Retinal pigment epithelial cell (primary cell): ENCODE measurements around the gene LPP.

Experiments
- DNase-seq: peaks from one replicate; pipeline ENCODE4 v3.0.0-alpha.2; 2010; ENCODE audit warnings: low read depth
- H3K4me3 ChIP-seq: 2 replicates; pipeline ENCODE4 v1.5.1; 2011; ENCODE audit warnings: mild to moderate bottlenecking, low read length, control low read depth, moderate library complexity
- CTCF ChIP-seq: conservative IDR thresholded peaks from 2 replicates; pipeline ENCODE4 v1.5.1; 2011; ENCODE audit warnings: low read depth, low read length, control low read depth, inconsistent platforms

Gene LPP

GRCh38 chr3:188316021-188316722 lies 162.2 kb downstream of the LPP start:
- DNase-seq: no peak
- no peak overlapping the region for H3K4me3 ChIP-seq
- TF ChIP-seq CTCF: no peak

GRCh38 chr3:188316723-188317070 lies 162.7 kb downstream of the LPP start:
- TF ChIP-seq CTCF: no peak

GRCh38 chr3:188319569-188319968 lies 165.6 kb downstream of the LPP start:
- TF ChIP-seq CTCF: no peak
- no peak for DNase-seq
- H3K4me3 ChIP-seq: no peak overlapping the region

More at GRCh38 chr3:188316723-188317070, 162.7 kb downstream of the LPP start:
- H3K4me3 ChIP-seq: no peak overlapping the region
- DNase-seq: no peak

- no peak for TF ChIP-seq CTCF
- no peak for DNase-seq
- H3K4me3 ChIP-seq: no peak overlapping the region
Measured at GRCh38 chr3:188320757-188321156, 166.8 kb downstream of the LPP start.

GRCh38 chr3:188321258-188321657 lies 167.3 kb downstream of the LPP start:
- no peak overlapping the region for H3K4me3 ChIP-seq
- DNase-seq: no peak
- no peak for TF ChIP-seq CTCF

GRCh38 chr3:188322135-188322887 lies 168.4 kb downstream of the LPP start:
- no peak for DNase-seq
- no peak for TF ChIP-seq CTCF
- H3K4me3 ChIP-seq: no peak overlapping the region

- DNase-seq: no peak
- TF ChIP-seq CTCF: no peak
- H3K4me3 ChIP-seq: no peak overlapping the region
Measured at GRCh38 chr3:188323067-188323842, 169.3 kb downstream of the LPP start.
